HG03457 (cell line): ENCODE results near the gene LMF2.

Experiments used
- ATAC-seq: cut with Tn5 transposase; IDR thresholded peaks from one replicate; pipeline ENCODE4 v1.9.1; 2021; ENCODE audit warnings: moderate number of reproducible peaks; ENCODE audit not compliant: unreplicated experiment

Gene LMF2

DNA sequence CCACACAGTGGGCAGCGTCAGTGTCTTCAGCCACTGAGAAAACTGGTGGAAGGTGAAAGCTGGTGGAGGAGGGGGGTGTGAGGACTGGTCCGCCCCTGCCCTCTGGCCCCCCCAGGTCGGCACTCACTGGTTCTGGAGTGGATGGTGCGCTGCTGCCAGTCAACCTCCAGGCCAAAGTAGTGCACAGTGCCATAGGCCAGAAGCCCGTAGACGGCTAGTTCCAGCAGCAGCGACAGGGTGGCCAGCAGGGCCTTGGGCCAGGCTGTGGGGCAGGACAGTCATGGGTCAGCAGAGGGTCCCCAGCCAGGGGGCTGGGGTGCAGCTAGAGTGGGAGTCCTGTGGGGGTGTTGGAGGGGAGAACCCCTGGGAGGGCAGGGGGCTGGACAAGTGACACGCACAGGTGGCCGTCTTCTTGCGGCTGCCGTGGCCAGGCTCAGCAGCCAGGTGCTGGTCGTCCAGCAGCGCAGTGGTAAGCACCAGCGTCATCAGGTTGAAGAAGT, 2.2 kb downstream of the LMF2 start:
- no peak for ATAC-seq

DNA sequence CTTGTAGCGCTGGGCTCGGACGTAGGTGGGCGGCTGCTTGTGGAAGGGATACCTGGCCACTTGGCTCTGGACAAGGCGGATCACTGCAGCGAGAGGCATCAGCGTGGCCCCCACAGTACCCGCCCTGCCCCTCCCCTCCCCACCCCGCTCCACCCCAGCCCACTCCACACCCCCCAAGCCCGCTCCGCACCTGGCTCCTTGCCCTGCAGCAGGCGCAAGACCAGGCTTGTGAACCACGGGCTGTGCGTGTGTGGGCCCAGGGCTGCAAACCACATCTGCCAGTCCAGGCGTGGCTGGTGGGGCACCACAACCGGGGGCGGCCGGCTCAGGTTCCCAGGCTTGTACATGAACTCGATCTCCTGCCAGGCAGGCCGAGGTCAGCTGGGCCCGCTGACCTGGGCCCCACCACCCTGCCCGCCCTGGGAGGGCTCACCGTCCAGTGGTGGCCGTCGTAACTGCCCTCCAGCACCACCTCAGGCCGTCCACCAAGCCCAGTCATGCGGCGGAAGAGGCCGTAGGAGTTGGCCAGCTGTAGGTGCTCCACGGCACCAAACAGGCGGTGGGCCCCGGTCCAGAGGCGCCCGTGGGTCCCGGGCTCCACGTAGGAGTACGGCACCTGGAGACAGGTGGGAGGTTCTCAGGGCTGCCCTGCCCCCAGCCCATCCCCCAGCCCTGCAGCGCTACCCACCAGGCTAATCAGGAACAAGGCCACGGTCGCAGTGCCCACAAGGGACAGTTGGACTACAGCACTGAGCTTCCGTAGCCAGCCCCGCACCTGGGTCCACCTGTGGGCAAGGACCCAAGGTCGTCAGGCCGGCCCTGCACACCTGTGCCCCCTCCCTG, 2.9 kb downstream of the LMF2 start:
- no peak for ATAC-seq

DNA sequence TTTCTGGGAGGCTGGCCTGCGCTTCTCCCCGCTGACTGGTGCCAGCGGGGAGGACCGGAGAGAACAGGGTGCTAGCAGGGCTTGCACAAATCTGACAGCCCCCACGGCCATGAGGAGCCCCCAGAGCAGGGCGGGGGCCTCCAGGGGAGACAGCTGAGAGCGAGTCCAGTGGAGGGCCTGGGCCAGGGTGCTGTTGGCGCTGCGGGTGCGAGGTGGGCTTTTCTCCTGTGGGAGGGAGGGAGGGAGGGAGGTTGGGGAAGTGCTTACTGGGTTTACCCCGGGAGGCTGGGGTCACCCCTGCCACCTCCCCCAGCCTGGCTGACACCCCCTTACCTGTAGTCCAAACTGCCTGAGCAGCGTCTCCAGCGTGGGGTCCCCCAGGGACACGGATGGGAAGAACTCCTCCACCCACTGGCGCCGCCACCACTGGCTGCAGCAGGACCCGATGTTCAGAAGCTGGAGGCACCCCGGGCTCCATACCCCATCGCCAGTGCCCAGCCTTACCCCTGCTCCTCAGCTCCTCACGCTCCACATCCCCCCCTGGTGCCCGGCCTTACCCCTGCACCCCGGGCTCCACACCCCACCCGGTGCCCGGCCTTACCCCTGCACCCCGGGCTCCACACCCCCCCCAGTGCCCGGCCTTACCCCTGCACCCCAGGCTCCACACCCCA, 3.9 kb downstream of the LMF2 start:
- ATAC-seq, result no peak

DNA sequence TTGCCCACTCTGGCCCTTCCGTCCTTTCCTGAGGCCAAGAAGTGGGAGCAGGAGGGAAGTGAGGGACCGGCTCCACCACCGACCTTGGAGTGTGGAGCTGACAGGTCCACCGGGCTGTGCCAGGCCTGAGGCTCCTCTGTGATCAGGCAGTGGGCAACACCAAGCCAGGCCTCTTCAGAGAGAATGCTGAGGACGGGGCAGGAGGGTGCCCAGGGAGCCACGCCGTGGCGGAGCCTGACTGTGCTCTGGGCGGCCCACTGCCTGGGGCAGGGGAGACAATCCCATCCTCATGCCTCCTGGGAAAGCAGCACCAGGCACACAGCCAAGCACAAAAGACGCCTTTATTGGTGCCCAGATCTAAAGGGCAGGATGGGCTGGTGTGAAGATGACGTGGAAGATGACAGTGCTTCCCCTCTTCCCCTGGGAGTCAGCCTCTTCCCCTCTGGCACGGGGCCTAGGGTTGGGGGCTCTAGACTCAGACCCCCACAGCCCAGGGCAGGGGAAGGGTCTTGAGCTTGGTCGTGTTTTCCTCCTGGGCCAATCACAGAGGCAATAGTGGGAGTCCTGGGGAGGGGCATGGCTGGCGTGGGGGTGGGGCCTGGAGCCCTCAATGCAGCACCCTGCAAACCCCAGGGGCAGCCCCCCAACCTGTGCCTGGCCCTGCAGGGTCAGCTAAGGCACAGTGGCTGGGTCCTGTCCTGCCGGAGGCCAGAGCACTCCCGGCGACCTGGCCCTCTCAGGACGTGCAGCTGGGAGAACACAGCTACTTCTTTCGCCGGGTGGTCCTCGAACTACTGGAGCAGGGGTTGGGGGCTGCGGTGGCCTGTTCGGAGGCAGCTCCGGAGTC, 4.7 kb downstream of the LMF2 start:
- no peak for ATAC-seq

DNA sequence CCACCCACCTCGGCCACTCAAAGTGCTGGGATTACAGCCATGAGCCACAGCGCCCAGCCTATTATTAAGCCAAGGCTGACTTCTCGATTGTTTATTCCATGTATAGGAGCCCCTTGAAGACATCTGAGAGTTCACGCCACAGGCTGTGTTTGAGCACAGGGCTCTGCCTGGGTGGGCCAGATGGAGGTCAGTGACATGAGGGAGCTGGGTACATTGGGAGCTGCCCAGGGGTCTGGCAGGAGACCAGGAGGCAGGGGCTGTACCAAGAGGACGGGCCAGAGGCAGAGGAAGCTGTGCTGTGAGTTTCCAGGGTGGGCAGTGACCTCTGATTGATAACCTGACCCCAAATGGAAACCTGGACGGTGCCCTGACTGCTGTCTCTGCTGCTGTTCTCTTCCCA, 5.4 kb downstream of the LMF2 start:
- no peak for ATAC-seq

DNA sequence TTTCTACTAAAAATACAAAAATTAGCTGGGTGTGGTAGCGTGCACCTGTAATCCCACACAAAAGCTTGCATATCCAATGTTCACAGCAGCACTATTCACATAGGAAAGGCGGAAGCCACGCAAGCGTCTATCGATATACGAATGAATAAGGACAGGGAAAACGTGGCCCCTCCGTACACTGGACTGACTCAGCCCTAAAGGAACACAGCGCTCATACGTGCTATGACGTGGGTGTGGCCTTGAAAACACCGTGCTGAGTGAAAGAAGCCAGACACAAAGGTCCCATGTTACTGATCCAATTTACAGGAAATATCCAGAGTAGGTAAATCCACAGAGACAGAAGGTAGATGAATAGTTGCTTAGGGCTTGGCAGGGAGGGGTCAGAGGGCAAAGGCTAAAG, 7.0 kb downstream of the LMF2 start:
- ATAC-seq, result no peak

DNA sequence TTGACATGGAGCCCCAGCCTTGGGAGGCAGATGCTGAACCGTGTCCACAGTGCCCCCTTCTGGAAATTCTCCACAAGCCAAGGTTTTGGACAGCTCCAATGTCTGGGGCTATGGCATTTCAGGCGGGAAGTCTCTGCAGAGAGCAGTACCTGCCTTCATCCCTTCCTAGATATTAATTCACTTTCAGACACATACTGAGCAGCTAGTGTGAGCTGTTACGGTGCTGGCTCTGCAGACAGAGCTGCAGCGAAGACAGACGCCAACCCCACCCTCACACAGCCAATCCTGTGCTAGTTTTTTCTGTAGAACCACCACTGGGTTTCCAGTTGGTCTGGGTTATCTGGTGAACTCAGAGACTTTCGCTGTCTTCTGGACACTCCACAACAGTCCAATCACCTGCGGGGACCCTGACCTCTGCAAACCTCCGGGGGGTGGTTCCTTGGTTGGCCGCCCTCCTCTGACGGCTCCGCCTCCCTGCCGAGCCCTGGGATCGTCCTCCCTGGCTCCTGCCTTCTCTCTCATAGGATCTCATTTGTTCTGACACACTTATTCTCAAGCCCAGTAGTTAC, 9.1 kb downstream of the LMF2 start:
- no peak for ATAC-seq

DNA sequence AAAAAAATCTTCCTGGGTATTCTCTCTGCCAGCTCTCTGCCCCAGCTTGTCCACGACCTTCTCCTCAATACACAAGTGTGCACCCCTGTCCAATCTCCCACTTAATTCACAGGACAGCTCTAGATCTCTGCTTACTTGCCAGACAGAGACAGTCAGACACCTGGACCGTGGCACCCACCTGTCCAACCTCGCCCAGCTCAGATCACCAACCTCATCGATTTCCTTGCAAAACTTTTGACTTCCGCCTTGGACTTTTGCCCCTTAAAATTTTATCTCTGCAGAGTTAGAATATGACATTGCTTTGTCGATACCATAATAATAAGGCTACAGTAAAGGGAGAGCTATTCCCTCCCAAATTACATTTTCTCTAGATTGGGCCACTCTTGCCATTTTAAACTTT, 10.4 kb downstream of the LMF2 start:
- no peak for ATAC-seq

DNA sequence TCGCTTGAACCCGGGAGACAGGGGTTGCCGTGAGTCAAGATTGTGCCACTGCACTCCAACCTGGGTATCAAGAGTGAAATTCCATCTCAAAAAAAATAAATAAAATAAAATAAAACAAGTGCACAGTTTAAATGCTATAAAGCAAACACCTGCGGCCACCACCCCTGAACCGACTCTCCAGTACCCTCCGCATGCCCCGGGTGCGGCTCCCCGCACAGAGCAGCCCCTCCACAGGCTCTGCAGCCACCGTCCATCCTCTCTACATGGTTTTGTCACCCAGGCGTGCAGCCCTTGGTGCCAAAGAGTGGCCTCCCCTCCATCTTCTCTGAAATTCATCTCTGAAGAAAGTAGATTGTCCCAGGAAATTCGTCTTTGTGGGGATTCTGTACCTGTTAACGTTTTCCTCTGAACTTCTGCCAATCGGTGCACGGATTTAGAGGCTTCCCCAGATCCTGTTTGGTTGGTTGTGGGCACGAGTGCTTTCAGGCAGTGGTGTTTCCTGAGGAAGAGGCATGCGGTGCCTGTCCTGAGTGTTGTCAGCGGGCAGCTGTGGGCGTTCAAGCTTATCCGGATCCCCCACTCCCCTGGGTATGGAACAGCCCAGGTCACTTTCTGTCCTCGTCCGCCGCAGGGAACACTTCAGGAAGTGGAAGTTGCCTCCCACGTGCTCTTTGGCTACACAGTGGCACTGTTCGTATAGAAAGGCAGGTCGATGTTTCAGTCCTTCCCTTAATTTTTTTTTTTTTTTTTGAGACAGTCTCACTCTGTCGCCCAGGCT, 16.8 kb downstream of the LMF2 start:
- ATAC-seq, result no peak

DNA sequence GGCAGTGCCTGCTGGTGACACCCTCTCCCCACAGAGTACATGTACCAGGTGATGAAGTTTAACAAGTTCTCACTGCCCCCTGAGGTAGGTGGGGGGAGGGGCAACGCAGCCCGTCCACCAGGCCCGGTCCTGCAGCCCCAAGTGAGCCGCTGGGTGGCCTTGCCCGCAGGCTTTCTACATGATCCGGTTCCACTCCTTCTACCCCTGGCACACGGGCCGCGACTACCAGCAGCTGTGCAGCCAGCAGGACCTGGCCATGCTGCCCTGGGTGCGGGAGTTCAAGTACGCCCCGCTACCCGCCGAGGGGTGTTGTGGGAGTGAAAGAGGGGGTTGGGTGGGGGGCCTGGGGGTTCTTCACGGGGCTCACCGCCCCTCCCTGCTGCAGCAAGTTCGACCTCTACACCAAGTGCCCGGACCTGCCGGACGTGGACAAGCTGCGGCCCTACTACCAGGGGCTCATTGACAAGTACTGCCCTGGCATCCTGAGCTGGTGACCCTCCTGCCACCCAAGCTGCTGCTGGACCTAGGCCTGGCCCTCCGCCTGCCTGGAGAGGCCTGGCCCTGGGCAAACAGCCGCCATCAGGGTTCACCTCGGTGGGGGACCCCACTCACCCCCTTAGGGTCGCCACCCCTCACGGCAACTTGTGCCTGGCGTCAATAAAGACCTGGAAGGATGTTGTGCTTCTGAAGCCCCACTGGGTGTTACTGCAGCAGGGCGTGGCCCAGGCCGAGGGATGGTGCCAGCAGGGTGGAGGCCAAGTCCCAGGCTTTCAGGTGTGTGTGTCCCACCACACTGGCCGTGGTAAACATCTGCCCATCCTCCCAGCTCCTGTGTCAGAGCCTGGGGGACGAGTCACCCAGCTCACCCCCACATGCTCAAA, 17.9 kb downstream of the LMF2 start:
- ATAC-seq, result no peak

DNA sequence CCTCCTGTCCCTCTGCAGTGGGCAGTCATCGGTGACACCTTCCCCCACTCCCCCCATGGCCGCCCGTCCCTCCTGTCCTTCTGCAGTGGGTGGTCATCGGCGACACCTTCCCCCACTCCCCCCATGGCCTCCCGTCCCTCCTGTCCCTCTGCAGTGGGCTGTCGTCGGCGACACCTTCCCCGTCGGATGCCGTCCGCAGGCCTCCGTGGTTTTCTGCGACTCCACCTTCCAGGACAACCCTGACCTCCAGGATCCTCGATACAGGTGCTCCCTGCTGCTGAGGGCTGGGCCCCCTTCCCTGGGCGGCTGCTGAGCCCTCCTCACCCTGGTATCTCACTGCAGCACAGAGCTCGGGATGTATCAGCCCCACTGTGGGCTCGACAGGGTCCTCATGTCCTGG, 18.6 kb downstream of the LMF2 start:
- no peak for ATAC-seq

DNA sequence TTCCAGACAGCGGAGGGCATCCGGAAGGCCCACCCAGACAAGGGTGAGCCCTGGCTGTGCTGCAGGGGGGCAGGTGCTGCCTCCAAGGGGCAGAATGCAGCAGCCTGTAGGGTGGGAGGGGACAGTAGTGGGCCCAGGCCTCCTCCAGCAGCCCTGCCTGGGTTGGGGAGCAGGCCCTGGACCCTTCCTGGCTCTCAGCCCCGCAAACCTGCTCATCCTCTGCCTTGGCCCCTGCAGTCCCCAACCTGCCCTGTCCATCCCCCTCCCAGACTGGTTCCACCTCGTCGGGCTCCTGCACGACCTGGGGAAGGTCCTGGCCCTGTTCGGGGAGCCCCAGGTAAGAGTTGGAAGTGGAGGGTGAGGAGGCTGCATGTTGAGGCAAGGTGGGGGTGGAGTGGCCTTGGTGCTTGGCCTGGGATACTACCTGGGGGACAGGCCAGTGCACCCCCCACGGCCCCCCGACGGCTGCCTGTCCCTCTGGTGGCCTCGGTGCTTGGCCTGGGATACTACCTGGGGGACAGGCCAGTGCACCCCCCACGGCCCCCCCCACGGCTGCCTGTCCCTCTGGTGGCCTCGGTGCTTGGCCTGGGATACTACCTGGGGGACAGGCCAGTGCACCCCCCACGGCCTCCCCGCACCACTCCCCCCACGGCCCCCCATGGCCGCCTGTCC, 19.4 kb downstream of the LMF2 start:
- no peak for ATAC-seq

DNA sequence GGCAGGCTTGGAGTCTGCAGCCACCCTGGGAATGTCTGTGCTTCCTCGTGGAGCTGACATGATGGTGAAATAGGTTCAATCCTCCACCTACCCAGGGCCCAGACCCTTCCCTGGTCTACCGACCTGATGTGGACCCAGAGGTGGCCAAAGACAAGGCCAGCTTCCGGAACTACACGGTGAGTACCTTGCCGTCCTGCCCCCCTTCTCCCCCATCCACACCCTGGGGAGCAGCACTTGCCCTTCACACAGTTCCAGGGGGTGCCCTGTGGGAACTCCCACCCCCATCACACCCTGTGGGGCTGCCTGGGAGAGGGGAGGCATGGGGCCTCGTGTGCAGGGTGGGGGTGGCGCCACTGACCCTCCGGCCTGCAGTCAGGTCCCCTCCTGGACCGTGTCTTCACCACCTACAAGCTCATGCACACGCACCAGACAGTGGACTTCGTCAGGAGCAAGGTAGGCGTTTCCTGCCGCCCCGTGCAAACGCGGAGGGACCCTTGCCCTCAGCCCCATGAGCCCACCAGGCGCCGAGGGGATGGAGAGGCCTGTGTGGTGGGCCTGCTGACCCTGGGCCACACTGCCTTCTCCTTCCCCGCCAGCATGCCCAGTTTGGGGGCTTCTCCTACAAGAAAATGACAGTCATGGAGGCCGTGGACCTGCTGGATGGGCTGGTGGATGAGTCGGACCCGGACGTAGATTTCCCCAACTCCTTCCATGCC, 20.1 kb downstream of the LMF2 start:
- no peak for ATAC-seq

DNA sequence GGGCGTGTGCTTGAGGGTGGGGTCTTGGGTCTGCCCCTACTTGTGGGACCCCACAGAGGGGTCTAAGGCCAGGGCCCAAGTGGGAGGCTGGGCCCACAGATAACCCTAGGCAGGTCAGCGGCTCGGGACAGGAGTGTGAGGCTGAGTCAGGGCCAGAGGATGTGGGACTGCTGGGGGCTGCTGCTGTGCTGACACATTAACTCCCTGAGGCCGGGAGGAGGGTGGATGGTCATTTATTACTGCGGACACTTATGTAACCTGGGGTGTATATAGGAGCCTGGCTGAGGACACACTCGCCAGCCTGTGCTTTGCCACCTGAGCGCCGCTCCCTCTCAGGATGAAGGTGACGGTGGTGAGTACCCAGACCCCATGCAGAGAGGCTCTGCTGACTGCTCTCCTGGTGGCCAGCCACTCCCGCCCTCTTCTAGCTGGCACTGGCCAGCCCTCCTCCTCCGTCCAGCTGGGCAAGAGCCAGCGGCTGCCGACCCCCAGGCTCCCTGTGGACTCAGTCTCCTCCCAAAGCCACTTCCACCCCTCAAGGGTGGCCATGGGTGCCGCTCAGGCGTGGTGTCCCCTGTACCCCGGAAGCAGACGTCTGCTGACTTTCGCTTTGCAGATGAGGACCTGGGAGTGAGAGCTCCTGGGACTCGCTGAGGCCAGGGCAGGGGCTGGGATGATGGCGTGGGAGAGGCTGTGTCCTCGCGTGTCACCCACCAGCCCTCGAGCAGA, 20.8 kb downstream of the LMF2 start, which contains the start of gene MIOX:
Gene MIOX (plus strand): TSS at position 299 of the 729 bp plus-strand sequence. CDS start 39 bp downstream, at position 338.
- no peak for ATAC-seq

DNA sequence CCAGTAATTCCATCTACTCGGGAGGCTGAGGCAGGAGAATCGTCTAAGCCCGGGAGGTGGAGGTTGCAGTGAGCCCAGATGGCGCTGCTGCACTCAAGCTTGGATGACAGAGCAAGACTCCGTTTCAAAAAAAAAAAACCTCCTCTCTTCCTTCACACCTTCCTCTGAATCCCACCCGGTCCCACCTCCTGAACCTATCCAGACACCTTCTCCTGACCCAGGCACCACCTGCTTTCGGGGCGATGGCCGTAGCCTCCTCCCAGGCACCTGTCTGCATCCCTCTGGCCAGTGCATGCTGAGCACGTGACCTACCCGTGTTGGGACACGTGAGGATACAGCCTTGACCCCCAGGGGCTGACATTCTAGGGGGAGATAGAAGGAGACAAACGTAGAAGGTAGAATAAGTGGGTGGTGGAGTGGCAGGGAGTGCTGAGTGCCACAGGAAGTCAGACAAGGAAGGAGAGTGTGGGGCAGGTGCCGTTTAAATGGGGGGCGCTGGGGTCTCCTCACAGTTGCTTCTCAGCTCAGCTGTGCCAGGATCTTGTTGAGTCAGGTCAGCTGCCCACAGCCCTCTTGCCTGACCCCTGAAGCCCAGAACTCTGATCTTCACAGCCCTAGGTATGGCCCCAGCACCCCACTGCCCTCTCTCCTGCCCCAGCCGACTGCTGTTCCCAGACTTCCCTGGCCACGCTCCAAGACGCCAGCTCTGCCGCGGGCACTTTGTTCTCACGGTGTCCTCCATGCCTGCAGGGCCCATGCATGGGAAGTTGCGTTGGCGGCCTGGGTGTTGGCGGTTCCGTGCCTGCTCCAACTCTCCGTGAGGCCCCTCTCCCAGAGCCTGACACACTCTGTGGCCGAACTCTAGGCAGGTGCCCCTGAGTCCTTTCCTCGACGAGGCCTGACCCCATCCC, 22.0 kb downstream of the LMF2 start:
- ATAC-seq, result no peak
